ENCODE measurements around the gene SGCA.

The SGCA gene

DNA sequence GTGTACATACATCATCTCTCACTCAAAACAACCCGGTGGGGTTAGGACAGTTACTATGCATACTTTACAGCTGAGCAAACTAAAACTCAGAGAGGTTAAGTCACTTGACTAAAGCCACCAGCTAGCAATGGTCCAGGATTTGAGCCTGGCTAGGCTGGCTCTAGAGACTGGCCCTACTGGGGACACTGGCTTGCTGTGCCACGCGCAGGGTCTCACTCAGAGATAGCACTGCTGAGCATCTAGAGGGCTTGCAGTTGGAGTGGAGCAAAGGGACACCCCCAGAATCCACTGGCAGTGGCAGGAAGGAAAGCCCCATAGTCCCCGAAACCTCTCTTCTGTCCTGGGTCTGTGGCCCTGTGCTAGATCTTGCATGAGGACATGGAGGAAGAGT lies 47.0 kb upstream of the SGCA start:
- Histone ChIP-seq H3K27me3 (replicated peaks; ENCODE audit: insufficient read depth, low read length) (peaks cover 41% of the 10 kb centered on the region), H3K4me2 (ENCODE audit: low read depth, low read length) (no peak overlapping the region), H2AFZ (ENCODE audit: low read length) (no peak overlapping the region), H3K9me2 (replicated peaks; ENCODE audit: insufficient read depth, low read length) (no peaks in the 10 kb centered on the region), H3K4me1 (ENCODE audit: low read length) (0 out of 2 replicates have a peak, but pooled peaks cover 6% of the 10 kb centered on the region), H3K27ac (ENCODE audit: low read length) (no peak overlapping the region), H3K9me3 (replicated peaks; ENCODE audit: insufficient read depth, low read length) (no peaks in the 10 kb centered on the region), H3K9ac (ENCODE audit: low read length) (no peak overlapping the region), H3K79me2 (ENCODE audit: low read length) (no peaks in the 10 kb centered on the region), H3F3A (ENCODE audit: insufficient read depth, low read length) (no peaks in the 10 kb centered on the region; the same call in 1 of the 2 replicates), H4K20me1 (ENCODE audit: insufficient read depth, low read length) (no peaks in the 10 kb centered on the region), H3K4me3 (ENCODE audit: low read length) (no peak overlapping the region), H3K36me3 (replicated peaks; ENCODE audit: insufficient read depth, low read length) (no peaks in the 10 kb centered on the region)
- DNase-seq, result no peak
- TF ChIP-seq EZH2 (optimal IDR thresholded peaks at IDR 0.05; ENCODE audit: low read depth, low read length) (no peak), EZH2phosphoT487 (IDR thresholded peaks at IDR 0.05; ENCODE audit: low read length) (no peak)
- TF ChIP-seq, protein P1, sequence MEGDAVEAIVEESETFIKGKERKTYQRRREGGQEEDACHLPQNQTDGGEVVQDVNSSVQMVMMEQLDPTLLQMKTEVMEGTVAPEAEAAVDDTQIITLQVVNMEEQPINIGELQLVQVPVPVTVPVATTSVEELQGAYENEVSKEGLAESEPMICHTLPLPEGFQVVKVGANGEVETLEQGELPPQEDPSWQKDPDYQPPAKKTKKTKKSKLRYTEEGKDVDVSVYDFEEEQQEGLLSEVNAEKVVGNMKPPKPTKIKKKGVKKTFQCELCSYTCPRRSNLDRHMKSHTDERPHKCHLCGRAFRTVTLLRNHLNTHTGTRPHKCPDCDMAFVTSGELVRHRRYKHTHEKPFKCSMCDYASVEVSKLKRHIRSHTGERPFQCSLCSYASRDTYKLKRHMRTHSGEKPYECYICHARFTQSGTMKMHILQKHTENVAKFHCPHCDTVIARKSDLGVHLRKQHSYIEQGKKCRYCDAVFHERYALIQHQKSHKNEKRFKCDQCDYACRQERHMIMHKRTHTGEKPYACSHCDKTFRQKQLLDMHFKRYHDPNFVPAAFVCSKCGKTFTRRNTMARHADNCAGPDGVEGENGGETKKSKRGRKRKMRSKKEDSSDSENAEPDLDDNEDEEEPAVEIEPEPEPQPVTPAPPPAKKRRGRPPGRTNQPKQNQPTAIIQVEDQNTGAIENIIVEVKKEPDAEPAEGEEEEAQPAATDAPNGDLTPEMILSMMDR (IDR thresholded peaks at IDR 0.05; ENCODE audit: low read length), result no peak

DNA sequence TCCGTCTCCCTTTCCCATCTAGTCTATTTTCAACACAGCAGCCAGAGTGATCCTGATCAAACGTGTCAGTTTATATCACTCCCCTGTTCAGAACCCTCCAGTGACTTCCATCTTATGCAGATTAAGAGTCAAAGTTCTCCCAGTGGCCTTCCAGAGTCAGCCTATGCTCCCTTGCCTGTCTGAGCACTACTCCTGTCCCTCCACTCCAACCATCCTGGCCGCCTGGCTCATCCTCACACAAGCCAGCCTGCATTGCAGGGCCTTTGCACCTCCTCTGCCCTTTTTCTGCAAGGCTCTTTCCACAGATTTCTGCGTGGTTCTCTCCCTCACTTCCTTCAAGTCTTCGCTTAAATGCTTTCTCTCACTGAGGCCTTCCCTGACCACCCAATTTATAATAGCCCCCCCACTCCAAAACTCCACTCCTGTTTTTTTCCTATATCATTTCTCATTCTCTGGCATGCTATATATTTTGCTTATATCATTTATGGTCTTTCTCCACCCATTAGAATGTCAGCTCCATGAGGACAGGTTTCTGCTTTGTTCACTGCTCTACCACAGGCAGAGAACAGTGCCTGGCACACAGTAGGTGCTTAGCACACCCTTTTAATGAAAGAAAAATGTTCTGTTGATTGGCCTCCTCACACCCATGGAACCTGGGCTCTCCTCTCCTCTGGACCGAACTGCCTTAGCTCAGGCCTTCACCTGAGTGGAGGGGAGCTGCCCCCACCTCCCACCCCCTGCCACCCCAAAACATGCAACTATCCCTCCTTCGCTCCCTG lies 45.1 kb upstream of the SGCA start:
- Histone ChIP-seq H4K20me1 (ENCODE audit: insufficient read depth, low read length) (no peaks in the 10 kb centered on the region), H3K9me2 (replicated peaks; ENCODE audit: insufficient read depth, low read length) (no peaks in the 10 kb centered on the region), H2AFZ (ENCODE audit: low read length) (no peak overlapping the region), H3K4me3 (ENCODE audit: low read length) (no peak overlapping the region), H3K79me2 (ENCODE audit: low read length) (no peaks in the 10 kb centered on the region), H3K27me3 (replicated peaks; ENCODE audit: insufficient read depth, low read length) (peaks cover 41% of the 10 kb centered on the region), H3F3A (ENCODE audit: insufficient read depth, low read length) (no peaks in the 10 kb centered on the region; the same call in 1 of the 2 replicates), H3K36me3 (replicated peaks; ENCODE audit: insufficient read depth, low read length) (no peaks in the 10 kb centered on the region), H3K9me3 (replicated peaks; ENCODE audit: insufficient read depth, low read length) (no peaks in the 10 kb centered on the region), H3K27ac (ENCODE audit: low read length) (no peak overlapping the region), H3K9ac (ENCODE audit: low read length) (no peak overlapping the region), H3K4me1 (ENCODE audit: low read length) (0 out of 2 replicates have a peak, but pooled peaks cover 6% of the 10 kb centered on the region), H3K4me2 (ENCODE audit: low read depth, low read length) (no peak overlapping the region)
- no peak for TF ChIP-seq EZH2 (optimal IDR thresholded peaks at IDR 0.05; ENCODE audit: low read depth, low read length)
- no peak for TF ChIP-seq EZH2phosphoT487 (IDR thresholded peaks at IDR 0.05; ENCODE audit: low read length)
- TF ChIP-seq, protein P1 (IDR thresholded peaks at IDR 0.05; ENCODE audit: low read length), result no peak
- DNase-seq, result no peak

DNA sequence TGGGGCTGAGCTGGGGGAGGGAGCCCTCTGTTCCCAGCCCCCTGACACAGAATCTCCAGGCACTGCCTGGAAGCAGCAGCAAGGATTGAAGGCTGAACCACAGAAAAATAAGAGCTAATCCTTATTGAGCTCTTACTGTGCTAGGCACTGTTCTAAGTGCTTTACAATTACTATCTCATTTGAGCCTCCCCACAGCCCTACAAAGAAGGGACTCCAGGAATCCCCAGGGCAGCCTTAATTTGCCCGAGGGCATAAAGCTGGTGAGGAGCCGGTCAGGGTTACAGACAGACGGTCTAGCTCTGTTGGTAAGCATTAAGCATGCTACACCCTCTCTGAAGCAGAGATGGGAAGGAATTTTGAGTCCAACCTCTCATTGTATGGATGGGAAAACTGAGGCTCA lies 42.9 kb upstream of the SGCA start:
- H3F3A ChIP-seq (ENCODE audit: insufficient read depth, low read length), result no peaks in the 10 kb centered on the region
- no peak for TF ChIP-seq EZH2phosphoT487 (IDR thresholded peaks at IDR 0.05; ENCODE audit: low read length)
- TF ChIP-seq EZH2 (optimal IDR thresholded peaks at IDR 0.05; ENCODE audit: low read depth, low read length), result no peak
- TF ChIP-seq, protein P1 (IDR thresholded peaks at IDR 0.05; ENCODE audit: low read length), result no peak
- no peak overlapping the region for H3K4me2 ChIP-seq (ENCODE audit: low read depth, low read length)
- peaks cover 6% of the 10 kb centered on the region for H3K4me1 ChIP-seq (ENCODE audit: low read length)
- no peaks in the 10 kb centered on the region for H3K9me2 ChIP-seq (replicated peaks; ENCODE audit: insufficient read depth, low read length)
- H3K36me3 ChIP-seq (replicated peaks; ENCODE audit: insufficient read depth, low read length), result no peaks in the 10 kb centered on the region
- H3K9ac ChIP-seq (ENCODE audit: low read length), result no peak overlapping the region
- H3K9me3 ChIP-seq (replicated peaks; ENCODE audit: insufficient read depth, low read length), result no peaks in the 10 kb centered on the region
- H3K79me2 ChIP-seq (ENCODE audit: low read length), result no peaks in the 10 kb centered on the region
- no peak overlapping the region for H3K27ac ChIP-seq (ENCODE audit: low read length)
- no peak for DNase-seq
- H3K4me3 ChIP-seq (ENCODE audit: low read length), result no peak overlapping the region
- no peak overlapping the region for H2AFZ ChIP-seq (ENCODE audit: low read length)
- peaks cover 31% of the 10 kb centered on the region for H3K27me3 ChIP-seq (replicated peaks; ENCODE audit: insufficient read depth, low read length)
- H4K20me1 ChIP-seq (ENCODE audit: insufficient read depth, low read length), result no peaks in the 10 kb centered on the region

Data from MM.1S (cell line).